Esophagus squamous epithelium (tissue), 5 donors: Measurements from ENCODE around the gene EEF1AKMT1. TPM values are rescaled to one million over a fixed set of nuclear protein-coding genes. Genes with fewer than 3 reads are reported as not detected.
"Not testable (repeated sequence)": the region's sequence is repeated elsewhere in the genome, so short reads cannot be mapped to it uniquely, and the experiment has no call there.

ENCODE experiments used
- DNase-seq: peaks from one replicate; lab custom pipeline; 2025; lab: John Stamatoyannopoulos, UW
- H3K27ac ChIP-seq, 4 donors: fragments of 200-600 bp; sonication (generic); one replicate each; pipeline ENCODE4 v1.5.1; 2016 to 2019; ENCODE audit warnings: mild to moderate bottlenecking in 1 of 4
- H3K27me3 ChIP-seq, 4 donors: fragments of 200-600 bp; sonication (generic); 1 replicate in 3 of 4; 2 replicates in 1 of 4; pipeline versions ENCODE4 v1.5.1 to v1.6.0; 2017 to 2021; ENCODE audit warnings: antibody characterized with exemption in 1 of 4
- H3K36me3 ChIP-seq, 3 donors: fragments of 200-600 bp; sonication (generic); one replicate each; pipeline ENCODE4 v1.5.1; 2016 to 2019
- H3K4me1 ChIP-seq, 3 donors: fragments of 200-600 bp; sonication (generic); one replicate each; pipeline ENCODE4 v1.5.1; 2017 to 2019
- H3K4me3 ChIP-seq, 4 donors: fragments of 200-600 bp; sonication (generic); 1 replicate in 3 of 4; 2 replicates in 1 of 4; pipeline ENCODE4 v1.5.1; 2016 to 2019; ENCODE audit warnings: mild to moderate bottlenecking in 2 of 4, moderate library complexity in 1 of 4
- H3K9me3 ChIP-seq, 3 donors: fragments of 200-600 bp; sonication (generic); one replicate each; pipeline ENCODE4 v1.5.1; 2016 to 2019
- CTCF ChIP-seq, 6 experiments: fragments of 450-650 bp in 4 of 6; fragments of 200-600 bp in 2 of 6; sonication (generic) in 2 of 6; IDR thresholded peaks; one replicate each; pipeline ENCODE4 v1.5.1; 2016 to 2019; ENCODE audit warnings: antibody characterized with exemption in 6 of 6, mild to moderate bottlenecking in 4 of 6, moderate library complexity in 4 of 6
- POLR2A ChIP-seq, 4 donors: fragments of 450-650 bp; IDR thresholded peaks; one replicate each; pipeline ENCODE4 v1.6.1; 2017; ENCODE audit warnings: antibody characterized with exemption in 4 of 4, mild to moderate bottlenecking in 4 of 4, moderate library complexity in 3 of 4
- WGBS, 2 donors: methylation state at CpG; one replicate each; pipeline ENCODE4 v1.1.5; 2018; 5-methylcytosine and 5-hydroxymethylcytosine counted together
- intact Hi-C: fragments of 100-400 bp; cut with DNase I; formaldehyde crosslinking; loops from one replicate; pipeline ENCODE4 v1.15.0; 2022
- total RNA-seq, 4 donors: library from RNA; depleted of rRNA; stranded (reverse); fragments of >200 nt; gene quantifications; one replicate each; pipeline ENCODE4 v1.1.0, GENCODE V29; 2016
- donor health status: DM: yes; HTN: yes; CAD: no.

Gene EEF1AKMT1
- total RNA-seq, 4 donors from 2014 or later = 2.2 to 8.4 (median 5.9) TPM

GRCh38 chr13:20684041-20684440, 89.7 kb downstream of the EEF1AKMT1 start:
- Histone ChIP-seq H3K9me3 (no peaks in the 10 kb centered on the region), H3K4me1 (no peaks in the 10 kb centered on the region), H3K27ac (no peak overlapping the region), H3K36me3 (no peaks in the 10 kb centered on the region), H3K4me3 (no peak overlapping the region), H3K27me3 (no peaks in the 10 kb centered on the region)
- no peak for DNase-seq
- 83 to 93% methylated on average over 4 of the region's 4 CpGs for WGBS, 2 donors
- TF ChIP-seq CTCF (IDR thresholded peaks at IDR 0.05) (no peak), POLR2A (IDR thresholded peaks at IDR 0.05) (no peak)
- intact Hi-C loops = no loop called here

DNA sequence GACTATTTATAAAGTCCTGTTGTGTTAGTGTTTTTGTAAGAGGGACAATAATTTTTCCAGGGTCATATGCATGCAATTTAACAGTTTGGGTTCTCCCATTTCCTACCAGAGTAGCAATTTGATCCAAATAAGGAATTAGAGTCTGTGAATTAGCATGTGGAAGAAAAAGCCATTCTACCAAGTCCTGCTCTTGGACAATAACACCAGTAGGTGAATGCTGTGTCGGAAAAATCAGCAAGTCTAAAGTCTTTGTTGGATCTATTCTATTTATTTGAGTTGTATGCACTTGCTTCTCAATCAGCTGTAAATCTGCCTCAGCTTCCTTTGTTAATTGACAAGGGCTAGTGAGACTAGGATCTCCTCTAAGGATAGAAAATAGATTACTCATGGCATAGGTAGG, 91.7 kb downstream of the EEF1AKMT1 start:
- H3K9me3 ChIP-seq = no peaks in the 10 kb centered on the region
- no peak for TF ChIP-seq CTCF (IDR thresholded peaks at IDR 0.05)
- TF ChIP-seq POLR2A (IDR thresholded peaks at IDR 0.05) = no peak
- intact Hi-C loops = no loop called here
- H3K27ac ChIP-seq = no peak overlapping the region
- H3K36me3 ChIP-seq = no peaks in the 10 kb centered on the region
- H3K27me3 ChIP-seq = no peaks in the 10 kb centered on the region
- no peak for DNase-seq
- no peak overlapping the region for H3K4me3 ChIP-seq
- 96% methylated on average over 1 of the region's 1 CpG for WGBS, 2 donors
- no peaks in the 10 kb centered on the region for H3K4me1 ChIP-seq

- 50 to 86% methylated on average over 5 of the region's 5 CpGs for WGBS, 2 donors
- not testable (repeated sequence) for H3K36me3 ChIP-seq, DNase-seq
Measured at GRCh38 chr13:20681481-20681880, 92.3 kb downstream of the EEF1AKMT1 start.

GRCh38 chr13:20680416-20681080, 93.2 kb downstream of the EEF1AKMT1 start:
- WGBS, 2 donors = 93 to 97% methylated on average over 10 of the region's 10 CpGs
- no peak overlapping the region for H3K27ac ChIP-seq
- H3K4me1 ChIP-seq = no peaks in the 10 kb centered on the region
- H3K36me3 ChIP-seq = no peaks in the 10 kb centered on the region
- H3K27me3 ChIP-seq = no peaks in the 10 kb centered on the region
- H3K4me3 ChIP-seq = no peak overlapping the region
- intact Hi-C loops = no loop called here
- TF ChIP-seq CTCF (IDR thresholded peaks at IDR 0.05) = no peak
- no peak for TF ChIP-seq POLR2A (IDR thresholded peaks at IDR 0.05)
- no peaks in the 10 kb centered on the region for H3K9me3 ChIP-seq
- no peak for DNase-seq

More at GRCh38 chr13:20681481-20681880, 92.3 kb downstream of the EEF1AKMT1 start:
- H3K27ac ChIP-seq, H3K27me3 ChIP-seq, intact Hi-C loops, H3K9me3 ChIP-seq, H3K4me3 ChIP-seq, H3K4me1 ChIP-seq: not testable (repeated sequence)

DNA sequence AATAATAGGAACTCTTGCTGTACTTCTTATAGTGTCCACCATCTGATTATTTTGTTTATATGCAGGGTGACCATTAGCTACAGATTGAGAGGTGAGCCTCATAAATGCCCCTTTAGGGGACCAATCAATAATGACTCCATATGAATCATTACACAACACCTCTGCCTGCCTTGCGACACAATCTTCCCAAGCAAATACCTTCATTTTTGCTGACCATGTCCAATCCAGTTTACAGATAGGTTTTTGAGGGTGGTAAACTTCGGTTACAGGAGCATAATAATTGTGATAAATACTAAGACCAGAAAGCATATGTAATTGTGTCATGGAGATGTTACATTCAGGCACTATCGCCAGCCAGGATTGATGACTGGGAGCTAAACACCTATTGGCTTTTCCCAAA, 93.9 kb downstream of the EEF1AKMT1 start:
- intact Hi-C loops = no loop called here
- no peaks in the 10 kb centered on the region for H3K4me1 ChIP-seq
- no peak overlapping the region for H3K27ac ChIP-seq
- H3K36me3 ChIP-seq = peaks cover 0 to 2% (median 0%) of the 10 kb centered on the region in 3 donors
- no peaks in the 10 kb centered on the region for H3K9me3 ChIP-seq
- TF ChIP-seq POLR2A (IDR thresholded peaks at IDR 0.05) = no peak
- TF ChIP-seq CTCF (IDR thresholded peaks at IDR 0.05) = no peak
- no peak overlapping the region for H3K4me3 ChIP-seq
- WGBS, 2 donors = 67 to 100% methylated on average over 3 of the region's 3 CpGs
- no peak for DNase-seq
- H3K27me3 ChIP-seq = no peaks in the 10 kb centered on the region

Other genes starting within 250 kb of the EEF1AKMT1 start
- gene CRYL1, start 248.1 kb downstream of the EEF1AKMT1 start, total RNA-seq = 10 to 100 TPM; 12.5 to 41.2 (median 24.4) TPM
- 1 to 10 TPM; 2.0 to 7.8 (median 4.8) TPM for gene IFT88, start 206.8 kb downstream of the EEF1AKMT1 start, total RNA-seq
- gene IL17D, start 70.3 kb downstream of the EEF1AKMT1 start, total RNA-seq = 1 to 10 TPM in 1 of 4 donors, under 1 TPM in 1, not detected in 2; 0.35 to 3.2 TPM
- gene XPO4, start 128.8 kb upstream of the EEF1AKMT1 start, total RNA-seq = 10 to 100 TPM in 3 of 4 donors, 1 to 10 TPM in 1; 8.8 to 25.0 (median 18.6) TPM